Endothelial cell of umbilical vein (primary cell): ENCODE measurements around the gene LRIF1. TPM values are rescaled to one million over a fixed set of nuclear protein-coding genes. Genes with fewer than 3 reads are reported as not detected.
"Not testable (repeated sequence)": the region's sequence is repeated elsewhere in the genome, so short reads cannot be mapped to it uniquely, and the experiment has no call there.

ENCODE experiments used
- BruUV-seq: library from RNA; stranded (reverse); fragments of 400-500 nt; replicated peaks from 2 replicates; lab custom pipeline; 2021; lab: Mats Ljungman, UMichigan
- CTCF ChIA-PET: fragments of 300-600, 350-600 bp; sonication (Branson Sonifier 250); formaldehyde crosslinking; loops from one replicate; lab custom pipeline; 2021; ENCODE audit warnings: antibody characterized with exemption, inconsistent platforms; lab: Charles Lee
- POLR2A ChIA-PET: fragments of 300-600, 350-600 bp; sonication (Branson Sonifier 250); formaldehyde crosslinking; loops from one replicate; lab custom pipeline; 2021; ENCODE audit warnings: antibody characterized with exemption, inconsistent platforms; lab: Charles Lee
- DNase-seq: peaks from one replicate; pipeline ENCODE4 v3.0.0-alpha.2; 2011; ENCODE audit warnings: low read depth, low spot score
- FAIRE-seq: peaks from 2 replicates; lab custom pipeline; 2011; peaks lifted over from hg19 to GRCh38; lab: Jason Lieb, UNC
- H2AFZ ChIP-seq: 2 replicates; pipeline ENCODE4 v1.6.0; 2012; ENCODE audit warnings: low read depth, low read length, control low read depth, inconsistent platforms
- H3K27ac ChIP-seq: 2 replicates; pipeline ENCODE4 v1.5.1; 2011; ENCODE audit warnings: low read depth, mild to moderate bottlenecking, control low read depth, low read length, moderate library complexity; ENCODE audit not compliant: insufficient read depth
- H3K27me3 ChIP-seq, 2 experiments: 2 replicates each; pipeline versions ENCODE4 v1.6.0 to v1.6.1; 2011; ENCODE audit warnings: low read length in 2 of 2, mixed read lengths in 1 of 2; ENCODE audit not compliant: control insufficient read depth in 2 of 2, insufficient read depth in 2 of 2
- H3K36me3 ChIP-seq, 2 experiments: 2 replicates in 1 of 2; 3 replicates in 1 of 2; pipeline ENCODE4 v1.5.1; 2011; ENCODE audit warnings: low read length in 2 of 2, mild to moderate bottlenecking in 1 of 2, moderate library complexity in 1 of 2; ENCODE audit not compliant: control insufficient read depth in 2 of 2, insufficient read depth in 2 of 2; ENCODE audit errors: extremely low read depth in 1 of 2
- H3K4me1 ChIP-seq: 3 replicates; pipeline ENCODE4 v1.5.1; 2011; ENCODE audit warnings: mild to moderate bottlenecking, low read length; ENCODE audit not compliant: control insufficient read depth, insufficient read depth; ENCODE audit errors: extremely low read depth
- H3K4me2 ChIP-seq: 2 replicates; pipeline ENCODE4 v1.6.1; 2011; ENCODE audit warnings: low read length, control low read depth, mixed read lengths; ENCODE audit not compliant: insufficient read depth
- H3K4me3 ChIP-seq, 3 experiments: fragments of 200-600 bp in 1 of 3; sonication (generic), shearing (Covaris generic) in 1 of 3; replicated peaks in 1 of 3; 2 replicates each; pipeline ENCODE4 v1.5.1; 2011 to 2016; ENCODE audit warnings: control low read depth in 3 of 3, low read length in 3 of 3, mild to moderate bottlenecking in 2 of 3, inconsistent platforms in 1 of 3, low read depth in 1 of 3, moderate library complexity in 1 of 3; ENCODE audit not compliant: insufficient read depth in 1 of 3
- H3K79me2 ChIP-seq: 2 replicates; pipeline ENCODE4 v1.6.0; 2012; ENCODE audit warnings: low read length, inconsistent platforms; ENCODE audit not compliant: control insufficient read depth, insufficient read depth
- H3K9ac ChIP-seq: replicated peaks from 2 replicates; pipeline ENCODE3; 2011; ENCODE audit warnings: low read length, control low read depth; ENCODE audit not compliant: insufficient read depth; ENCODE audit errors: extremely low read depth
- H3K9me1 ChIP-seq: replicated peaks from 3 replicates; pipeline ENCODE4 v1.6.0; 2011; ENCODE audit warnings: mild to moderate bottlenecking, low read length; ENCODE audit not compliant: control insufficient read depth, insufficient read depth; ENCODE audit errors: extremely low read depth
- H3K9me3 ChIP-seq: replicated peaks from 2 replicates; pipeline ENCODE4 v1.5.1; 2012; ENCODE audit warnings: low read length, inconsistent platforms; ENCODE audit not compliant: control insufficient read depth, insufficient read depth
- H4K20me1 ChIP-seq: replicated peaks from 2 replicates; pipeline ENCODE3; 2011; ENCODE audit warnings: mild to moderate bottlenecking, low read length; ENCODE audit not compliant: control insufficient read depth, insufficient read depth; ENCODE audit errors: extremely low read depth
- CTCF ChIP-seq, 2 donors: IDR thresholded peaks; 1 replicate in 1 of 2; 2 replicates in 1 of 2; pipeline ENCODE4 v1.5.1; 2011; ENCODE audit warnings: low read length in 2 of 2, mild to moderate bottlenecking in 2 of 2, moderate library complexity in 2 of 2, control low read depth in 1 of 2, inconsistent platforms in 1 of 2, low read depth in 1 of 2; ENCODE audit not compliant: insufficient read depth in 1 of 2; ENCODE audit errors: extremely low read depth in 1 of 2
- EZH2 ChIP-seq: IDR thresholded peaks from 2 replicates; pipeline ENCODE4 v1.6.1; 2012; ENCODE audit warnings: borderline replicate concordance, low read depth, mild to moderate bottlenecking, moderate library complexity, low read length, inconsistent platforms; ENCODE audit not compliant: severe bottlenecking
- FOS ChIP-seq: IDR thresholded peaks from 2 replicates; pipeline ENCODE4 v1.6.1; 2011; ENCODE audit warnings: mild to moderate bottlenecking, low read length, moderate library complexity, borderline replicate concordance; ENCODE audit not compliant: insufficient read depth
- GATA2 ChIP-seq: IDR thresholded peaks from 2 replicates; pipeline ENCODE4 v1.7.0; 2011; ENCODE audit warnings: low read depth, mild to moderate bottlenecking, moderate library complexity, mixed read lengths, low read length; ENCODE audit not compliant: insufficient read length, insufficient read depth
- JUN ChIP-seq: IDR thresholded peaks from 2 replicates; pipeline ENCODE4 v1.6.1; 2011; ENCODE audit warnings: borderline replicate concordance, low read depth; ENCODE audit not compliant: insufficient read length, insufficient read depth
- MAX ChIP-seq: IDR thresholded peaks from 2 replicates; pipeline ENCODE4 v1.6.1; 2011; ENCODE audit not compliant: insufficient read depth, insufficient read length
- MYC ChIP-seq: IDR thresholded peaks from one replicate; pipeline ENCODE4 v1.6.1; 2011; ENCODE audit warnings: mild to moderate bottlenecking, low read depth, low read length
- POLR2A ChIP-seq: IDR thresholded peaks from 2 replicates; pipeline ENCODE4 v1.6.1; 2012; ENCODE audit warnings: low read depth, mild to moderate bottlenecking, control low read depth, low read length
- POLR2AphosphoS5 ChIP-seq: IDR thresholded peaks from 2 replicates; pipeline ENCODE4 v1.6.1; 2012; ENCODE audit warnings: low read depth, mild to moderate bottlenecking, control low read depth, low read length, moderate library complexity; ENCODE audit not compliant: insufficient read depth
- dilution Hi-C: fragments of 300-500 bp; cut with MboI; formaldehyde crosslinking; loops from one replicate; pipeline ENCODE4 v1.15.0; 2019; ENCODE audit warnings: low sequenced_read_pairs; ENCODE audit not compliant: extremely low pct_ligation_motif_present
- intact Hi-C: fragments of 100-400 bp; cut with micrococcal nuclease; formaldehyde crosslinking; loops from one replicate; pipeline ENCODE4 v1.10.0; 2022
- polyA plus RNA-seq, 4 experiments: library from polyadenylated mRNA; depleted of rRNA in 3 of 4; stranded (reverse) in 3 of 4; unstranded in 1 of 4; fragments of >200 nt; gene quantifications; 2 replicates each; pipeline versions ENCODE4 v1.2.1 to v1.2.3, GENCODE V29; 2011 to 2012; ENCODE audit warnings: missing spikeins in 1 of 4
- total RNA-seq: library from RNA; stranded (reverse); gene quantifications from 2 replicates; pipeline ENCODE4 v1.2.3, GENCODE V29; 2021

LRIF1 gene
- total and polyA plus RNA-seq, 2 donors (not counting 3 experiments of a cell fraction or from before 2014, with no cell fraction given), result 3.5 to 13.0 TPM

- H3K79me2 ChIP-seq, H3K27ac ChIP-seq, H2AFZ ChIP-seq, H3K9ac ChIP-seq, dilution Hi-C loops, H3K4me3 ChIP-seq, H3K4me1 ChIP-seq, H3K36me3 ChIP-seq, BruUV-seq, DNase-seq, H3K9me1 ChIP-seq, H3K9me3 ChIP-seq, POLR2A ChIA-PET, H4K20me1 ChIP-seq, H3K4me2 ChIP-seq, FAIRE-seq, H3K27me3 ChIP-seq: not testable (repeated sequence)
- intact Hi-C loops, result loop anchor here (10.0 kb wide), 2 partner anchors 146 to 366 kb away; no protein-coding TSS in a partner anchor
- CTCF ChIA-PET, result interaction anchor here (1.5 to 2.1 kb wide), 7 partner anchors 9 to 209 kb away, joined by 4 to 21 read pairs (median 5); partner anchors contain the start of gene LRIF1
Measured at GRCh38 chr1:110991295-110991694, 27.6 kb upstream of the LRIF1 start.

GRCh38 chr1:110990541-110990940 is 26.8 kb upstream of the LRIF1 start:
- FAIRE-seq, result no peak

More at GRCh38 chr1:110990541-110990940, 26.8 kb upstream of the LRIF1 start:
- H4K20me1 ChIP-seq, result no peaks in the 10 kb centered on the region
- intact Hi-C loops (loop anchor here (10.0 kb wide), 2 partner anchors 146 to 366 kb away; no protein-coding TSS in a partner anchor), dilution Hi-C loops (no loop called here)
- no peaks in the 10 kb centered on the region for H3K4me1 ChIP-seq
- no peak for TF ChIP-seq FOS
- no peak for TF ChIP-seq MAX
- TF ChIP-seq MYC, result no peak
- no peak for TF ChIP-seq POLR2A
- no peak for TF ChIP-seq EZH2
- no peak for TF ChIP-seq GATA2
- no peak for TF ChIP-seq JUN
- TF ChIP-seq CTCF (IDR thresholded peaks at IDR 0.05; ENCODE audit: extremely low read depth in 1 of 2, insufficient read depth in 1 of 2, low read depth in 1 of 2, low read length in 2 of 2), result no peak
- no peak for TF ChIP-seq POLR2AphosphoS5
- CTCF ChIA-PET, result no interaction called here
- POLR2A ChIA-PET, result no interaction called here
- H3K79me2 ChIP-seq, result no peaks in the 10 kb centered on the region
- no peak overlapping the region for H2AFZ ChIP-seq
- no peak overlapping the region for H3K4me2 ChIP-seq
- H3K9me1 ChIP-seq, result no peaks in the 10 kb centered on the region
- no TSS peak for BruUV-seq
- H3K36me3 ChIP-seq, result no peaks in the 10 kb centered on the region
- no peak for DNase-seq
- H3K9me3 ChIP-seq, result no peaks in the 10 kb centered on the region
- no peaks in the 10 kb centered on the region for H3K27me3 ChIP-seq
- no peak overlapping the region for H3K9ac ChIP-seq
- H3K4me3 ChIP-seq, result no peak overlapping the region
- no peak overlapping the region for H3K27ac ChIP-seq
